GM18520 (cell line): ENCODE measurements around the gene POFUT2.

Experiments used
- ATAC-seq: cut with Tn5 transposase; IDR thresholded peaks from one replicate; pipeline ENCODE4 v1.9.1; 2021; ENCODE audit not compliant: unreplicated experiment

POFUT2 gene

DNA sequence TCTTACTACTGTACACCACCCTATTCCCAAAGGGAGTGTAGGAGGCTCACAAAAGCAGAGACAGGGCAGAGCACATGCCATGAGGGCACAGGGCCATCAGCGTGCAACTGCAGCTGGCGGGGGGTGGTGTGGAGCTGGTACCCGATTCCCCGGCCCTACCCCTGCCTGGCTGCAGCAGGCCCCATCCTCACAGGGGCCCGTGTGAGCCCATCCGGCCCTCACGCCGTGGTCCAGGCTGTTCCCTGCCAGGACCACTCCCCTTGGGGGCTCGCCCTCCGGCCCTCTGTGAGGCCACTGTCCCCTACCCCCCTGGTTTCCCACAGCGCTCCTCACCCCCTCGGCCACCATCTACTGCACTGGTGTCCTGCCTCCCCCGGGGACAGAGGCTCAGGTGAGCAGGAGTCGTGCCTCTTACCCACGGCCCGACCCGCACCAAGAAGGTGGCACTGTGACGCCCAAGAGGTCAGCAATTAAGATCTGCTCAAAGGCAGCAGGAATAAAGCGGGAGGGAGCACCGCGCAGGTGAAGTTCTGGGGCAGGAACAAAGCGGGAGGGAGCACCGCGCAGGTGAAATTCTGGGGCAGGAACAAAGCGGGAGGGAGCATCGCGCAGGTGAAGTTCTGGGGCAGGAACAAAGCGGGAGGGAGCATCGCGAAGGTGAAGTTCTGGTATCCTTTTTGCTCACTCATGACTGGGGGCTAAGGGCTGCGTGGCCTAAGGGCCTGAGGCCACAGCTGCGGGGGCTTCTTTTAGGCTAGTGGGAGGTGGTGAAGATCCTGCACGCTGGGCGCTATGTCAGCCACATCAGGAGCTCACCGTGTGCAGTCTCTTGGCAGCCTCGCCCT lies 3.9 kb downstream of the POFUT2 start:
- ATAC-seq: no peak

GRCh38 chr21:45283035-45283610 lies 4.6 kb downstream of the POFUT2 start:
- no peak for ATAC-seq

- no peak for ATAC-seq
Measured at GRCh38 chr21:45282283-45283034, 5.2 kb downstream of the POFUT2 start.

GRCh38 chr21:45281411-45282282 lies 6.0 kb downstream of the POFUT2 start:
- ATAC-seq: no peak

- ATAC-seq: no peak
Measured at GRCh38 chr21:45280969-45281368, 6.7 kb downstream of the POFUT2 start.

DNA sequence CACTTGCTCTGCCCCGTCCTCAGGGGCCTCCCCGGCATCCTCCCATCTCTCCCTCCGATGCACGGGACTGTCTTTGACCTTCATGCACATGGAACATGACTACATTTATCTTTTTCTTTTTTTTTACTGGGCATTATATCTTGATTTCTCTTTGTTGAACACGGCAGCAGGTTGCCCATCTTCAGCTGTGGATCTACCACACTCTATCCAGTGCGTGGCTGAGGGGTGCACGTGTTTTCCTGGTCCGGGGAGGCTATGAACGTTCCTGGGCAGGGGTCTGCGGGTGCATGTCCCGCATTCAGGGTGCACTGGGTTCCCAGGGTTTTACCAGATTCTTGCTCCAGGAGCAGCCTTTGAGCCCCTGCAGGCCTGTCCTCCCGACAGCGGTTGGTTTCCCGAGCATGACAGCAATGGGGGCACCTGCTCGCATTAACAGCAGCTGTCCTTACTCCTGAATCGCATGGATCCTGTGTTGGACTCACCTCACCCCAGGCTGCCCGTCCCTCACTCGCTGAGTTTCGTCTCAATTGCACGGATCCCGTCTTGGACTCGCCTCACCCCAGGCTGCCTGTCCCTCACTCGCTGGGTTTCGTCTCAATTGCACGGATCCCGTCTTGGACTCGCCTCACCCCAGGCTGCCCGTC lies 7.4 kb downstream of the POFUT2 start:
- ATAC-seq: no peak

DNA sequence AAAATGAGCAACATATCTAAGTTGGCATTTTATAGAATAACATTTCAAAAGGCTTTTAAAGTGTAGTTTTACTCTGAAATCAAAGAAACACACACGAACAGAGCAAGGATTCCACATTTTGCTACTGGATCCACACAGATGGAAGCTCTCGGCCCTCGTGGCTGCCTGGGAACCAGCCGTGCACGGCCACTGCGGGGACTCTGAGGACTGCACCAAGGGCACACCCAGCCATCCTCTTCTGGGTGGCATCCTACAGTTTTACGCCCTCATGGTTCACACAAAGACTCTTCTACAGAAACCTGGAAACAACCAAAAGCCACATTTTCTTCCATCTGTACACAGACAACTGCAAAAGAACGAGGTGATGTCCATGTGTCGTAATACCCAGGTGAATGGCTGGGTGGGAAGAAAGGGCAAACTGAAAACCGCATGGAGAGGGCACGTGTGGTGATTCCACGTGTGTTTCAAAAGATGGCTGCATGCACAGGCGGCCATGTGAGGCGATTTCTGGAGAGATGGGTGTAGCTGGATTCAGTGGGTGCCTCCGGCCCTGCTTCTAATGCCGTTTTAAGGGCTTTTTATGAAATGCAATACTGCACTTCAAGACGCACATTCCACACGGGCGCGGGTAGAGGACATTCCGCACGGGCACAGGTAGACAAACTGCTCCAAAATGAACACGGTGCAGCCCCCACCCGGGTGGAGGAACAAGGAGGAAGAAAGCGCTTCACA lies 8.1 kb downstream of the POFUT2 start:
- ATAC-seq: no peak

GRCh38 chr21:45278156-45278911 lies 9.4 kb downstream of the POFUT2 start:
- no peak for ATAC-seq

- no peak for ATAC-seq
Measured at GRCh38 chr21:45277101-45278045, 10.3 kb downstream of the POFUT2 start.

GRCh38 chr21:45276596-45276995 lies 11.1 kb downstream of the POFUT2 start:
- no peak for ATAC-seq

DNA sequence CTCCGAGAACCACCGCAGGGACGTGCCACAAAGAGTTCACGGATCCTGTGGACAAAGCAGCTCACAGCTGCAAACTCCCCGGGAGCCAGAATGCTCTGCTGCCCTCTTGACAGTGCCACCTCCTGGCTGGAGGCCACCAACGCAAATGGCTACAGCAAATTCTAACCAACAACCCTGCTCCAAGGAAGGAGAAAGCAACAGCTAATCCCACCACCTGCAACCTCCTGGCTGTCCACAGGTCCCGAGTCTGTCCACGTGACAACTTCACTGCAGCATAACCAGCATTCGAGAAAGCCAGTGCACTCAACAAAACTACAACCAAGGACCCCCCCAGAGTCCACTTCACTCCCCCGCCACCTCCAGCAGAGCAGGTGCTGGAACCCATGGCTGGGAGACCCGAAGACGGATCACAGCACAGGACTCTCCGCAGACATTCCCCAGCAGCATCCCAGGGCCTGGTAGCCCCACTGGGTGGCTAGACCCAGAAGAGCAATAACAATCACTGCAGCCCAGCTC lies 17.3 kb downstream of the POFUT2 start:
- ATAC-seq: no peak

- no peak for ATAC-seq
Measured at GRCh38 chr21:45269861-45270260, 17.8 kb downstream of the POFUT2 start.

DNA sequence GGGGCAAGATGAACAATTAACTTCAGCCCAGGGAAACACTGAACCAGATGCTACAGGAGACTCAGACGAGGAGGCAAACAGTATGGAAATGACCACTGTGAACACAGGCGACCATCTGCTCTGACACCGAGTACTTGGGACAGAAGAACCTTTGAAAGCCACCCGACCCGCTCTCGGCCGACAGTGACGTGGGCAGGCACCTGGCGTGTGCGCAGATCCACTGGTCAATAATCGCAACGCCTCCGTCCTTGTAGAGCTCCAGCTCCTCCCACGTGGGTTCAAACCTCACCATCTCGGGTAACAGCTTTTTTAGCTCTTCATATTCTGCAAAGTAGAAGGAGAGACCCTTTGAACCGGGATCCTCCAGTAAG lies 20.3 kb downstream of the POFUT2 start:
- no peak for ATAC-seq

- ATAC-seq: no peak
Measured at GRCh38 chr21:45266518-45267389, 20.9 kb downstream of the POFUT2 start.

GRCh38 chr21:45265721-45266517 lies 21.8 kb downstream of the POFUT2 start:
- no peak for ATAC-seq

DNA sequence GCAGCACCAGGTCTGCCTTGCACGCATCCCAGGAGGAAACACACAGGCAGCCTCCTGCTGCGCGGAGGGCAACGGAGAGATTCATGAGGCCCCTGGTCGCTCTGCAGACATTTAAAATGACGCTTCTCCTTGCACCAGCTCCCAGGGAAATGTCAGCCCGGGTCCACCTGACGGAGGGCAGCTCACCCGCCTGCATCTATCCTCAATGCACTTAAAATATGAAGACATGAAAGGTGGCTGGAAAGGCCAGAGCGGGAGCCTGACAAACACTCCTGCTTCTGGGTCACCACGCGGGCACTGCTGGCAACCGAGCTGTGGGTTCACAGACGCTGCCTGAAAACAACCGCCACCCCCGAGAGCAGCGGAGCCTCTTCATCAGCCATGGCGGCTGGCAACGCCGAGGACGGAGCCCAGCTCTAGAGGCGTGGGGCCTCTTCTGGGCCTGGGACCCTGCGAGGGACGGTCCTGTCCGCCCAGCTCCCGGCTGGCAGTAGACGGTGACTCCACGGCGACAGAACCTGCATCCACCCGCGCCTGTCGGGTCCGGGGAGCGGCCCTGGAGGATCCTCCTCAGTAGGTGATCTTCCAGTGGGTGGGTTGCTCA lies 22.7 kb downstream of the POFUT2 start:
- no peak for ATAC-seq
